CD4-positive, alpha-beta T cell (primary cell): ENCODE results near the gene MAOA. TPM values are rescaled to one million over a fixed set of nuclear protein-coding genes. Genes with fewer than 3 reads are reported as not detected.

Source experiments
- ATAC-seq: fragments of 200-7000 bp; cut with Tn5 transposase; one replicate; pipeline ENCODE4 v1.10.0; 2022; ENCODE audit warnings: mild to moderate bottlenecking; ENCODE audit not compliant: poor library complexity
- CTCF ChIA-PET: fragments of 350-600 bp; sonication (Branson Sonifier 250); formaldehyde crosslinking; loops from one replicate; lab custom pipeline; 2021; ENCODE audit warnings: antibody characterized with exemption, inconsistent platforms; lab: Charles Lee
- POLR2A ChIA-PET: fragments of 350-600 bp; sonication (Branson Sonifier 250); formaldehyde crosslinking; loops from one replicate; lab custom pipeline; 2021; ENCODE audit warnings: antibody characterized with exemption, inconsistent platforms; lab: Charles Lee
- DNase-seq, 14 experiments: peaks; one replicate each; pipeline ENCODE4 v3.0.0-alpha.2; 2013 to 2020; ENCODE audit warnings: mixed read lengths in 2 of 14
- H3K27ac ChIP-seq, 2 donors: one replicate each; pipeline versions ENCODE4 v1.5.1 to v1.7.0; 2013; ENCODE audit warnings: low read length in 2 of 2, low read depth in 1 of 2, mild to moderate bottlenecking in 1 of 2
- H3K27me3 ChIP-seq, 2 experiments: 1 replicate in 1 of 2; 2 replicates in 1 of 2; pipeline versions ENCODE4 v1.6.1 to v1.7.0; 2013; ENCODE audit warnings: low read length in 2 of 2, control low read depth in 1 of 2, mild to moderate bottlenecking in 1 of 2, moderate library complexity in 1 of 2; ENCODE audit not compliant: insufficient read depth in 2 of 2, control insufficient read depth in 1 of 2
- H3K36me3 ChIP-seq: one replicate; pipeline ENCODE4 v1.6.1; 2013; ENCODE audit warnings: low read length, control low read depth; ENCODE audit not compliant: insufficient read depth
- H3K4me1 ChIP-seq: one replicate; pipeline ENCODE4 v1.6.1; 2013; ENCODE audit warnings: low read length, control low read depth; ENCODE audit not compliant: insufficient read depth
- H3K4me3 ChIP-seq: one replicate; pipeline ENCODE4 v1.5.1; 2013; ENCODE audit warnings: mild to moderate bottlenecking, low read length, moderate library complexity
- H3K9me3 ChIP-seq, 2 experiments: 1 replicate in 1 of 2; 2 replicates in 1 of 2; pipeline versions ENCODE4 v1.6.1 to v1.7.0; 2013; ENCODE audit warnings: low read length in 2 of 2, mild to moderate bottlenecking in 2 of 2, control low read depth in 1 of 2, moderate library complexity in 1 of 2; ENCODE audit not compliant: control insufficient read depth in 1 of 2, insufficient read depth in 1 of 2
- H3K27ac Mint-ChIP-seq: one replicate; pipeline ENCODE4 v1.8.0; 2020; ENCODE audit warnings: mixed read lengths
- H3K27me3 Mint-ChIP-seq: one replicate; pipeline ENCODE4 v1.8.0; 2021; ENCODE audit warnings: mixed read lengths
- H3K36me3 Mint-ChIP-seq: one replicate; pipeline ENCODE4 v1.8.0; 2021; ENCODE audit warnings: low read depth, mixed read lengths
- H3K4me1 Mint-ChIP-seq: one replicate; pipeline ENCODE4 v1.8.0; 2021; ENCODE audit warnings: low read depth, mixed read lengths
- H3K4me3 Mint-ChIP-seq: one replicate; pipeline ENCODE4 v1.8.0; 2020; ENCODE audit warnings: mild to moderate bottlenecking, mixed read lengths
- H3K9me3 Mint-ChIP-seq: one replicate; pipeline ENCODE4 v1.8.0; 2020; ENCODE audit warnings: mixed read lengths
- intact Hi-C, 2 experiments: fragments of 100-400 bp; cut with DNase I in 1 of 2; cut with micrococcal nuclease in 1 of 2; formaldehyde crosslinking; loops; one replicate each; pipeline versions ENCODE4 v1.15.1 to v1.9.0; 2023 to 2025; cut with DNase I, micrococcal nuclease
- total RNA-seq, 174 experiments: library from RNA in 2 of 174; stranded (reverse) in 2 of 174; gene quantifications; one replicate each; pipeline ENCODE4 v1.2.3 and lab custom pipeline; 2021 to 2026
- TF ChIP-seq, protein P1 (sequence below): fragments of 200-600 bp; IDR thresholded peaks from one replicate; pipeline ENCODE4 v1.8.0; 2022; ENCODE audit warnings: antibody characterized with exemption, mild to moderate bottlenecking

The MAOA gene
- total RNA-seq, 2 experiments from 2014 or later = not detected

DNA sequence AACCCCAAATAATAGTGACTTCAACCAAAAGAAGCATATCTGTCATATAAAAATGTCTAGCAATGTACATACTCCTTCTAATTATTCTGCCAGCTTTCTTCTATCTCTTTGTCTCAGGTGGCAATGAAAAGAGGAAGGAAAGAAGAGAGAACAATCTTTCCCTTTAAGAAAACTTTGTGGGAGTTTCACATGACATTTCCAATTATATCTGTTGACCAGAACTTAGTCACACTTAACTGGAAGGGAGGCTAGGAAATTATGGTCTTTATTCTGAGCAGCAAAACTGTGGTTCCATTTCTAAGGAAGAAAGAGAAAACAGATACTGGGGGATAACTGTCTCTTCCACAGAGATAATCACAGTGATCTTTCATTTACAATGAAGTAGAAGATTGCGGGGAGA, 12.9 kb upstream of the MAOA start:
- DNase-seq (no peak), ATAC-seq (no peak)
- H3K9me3 Mint-ChIP-seq = no peaks in the 10 kb centered on the region
- TF ChIP-seq, protein P1, sequence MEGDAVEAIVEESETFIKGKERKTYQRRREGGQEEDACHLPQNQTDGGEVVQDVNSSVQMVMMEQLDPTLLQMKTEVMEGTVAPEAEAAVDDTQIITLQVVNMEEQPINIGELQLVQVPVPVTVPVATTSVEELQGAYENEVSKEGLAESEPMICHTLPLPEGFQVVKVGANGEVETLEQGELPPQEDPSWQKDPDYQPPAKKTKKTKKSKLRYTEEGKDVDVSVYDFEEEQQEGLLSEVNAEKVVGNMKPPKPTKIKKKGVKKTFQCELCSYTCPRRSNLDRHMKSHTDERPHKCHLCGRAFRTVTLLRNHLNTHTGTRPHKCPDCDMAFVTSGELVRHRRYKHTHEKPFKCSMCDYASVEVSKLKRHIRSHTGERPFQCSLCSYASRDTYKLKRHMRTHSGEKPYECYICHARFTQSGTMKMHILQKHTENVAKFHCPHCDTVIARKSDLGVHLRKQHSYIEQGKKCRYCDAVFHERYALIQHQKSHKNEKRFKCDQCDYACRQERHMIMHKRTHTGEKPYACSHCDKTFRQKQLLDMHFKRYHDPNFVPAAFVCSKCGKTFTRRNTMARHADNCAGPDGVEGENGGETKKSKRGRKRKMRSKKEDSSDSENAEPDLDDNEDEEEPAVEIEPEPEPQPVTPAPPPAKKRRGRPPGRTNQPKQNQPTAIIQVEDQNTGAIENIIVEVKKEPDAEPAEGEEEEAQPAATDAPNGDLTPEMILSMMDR = no peak
- no peak overlapping the region for H3K27ac Mint-ChIP-seq
- Histone ChIP-seq H3K27ac (no peak overlapping the region), H3K27me3 (no peaks in the 10 kb centered on the region), H3K9me3 (no peaks in the 10 kb centered on the region), H3K4me1 (no peaks in the 10 kb centered on the region), H3K4me3 (no peak overlapping the region), H3K36me3 (no peaks in the 10 kb centered on the region)
- no peaks in the 10 kb centered on the region for H3K4me1 Mint-ChIP-seq
- ChIA-PET CTCF (no interaction called here), POLR2A (no interaction called here)
- no peaks in the 10 kb centered on the region for H3K36me3 Mint-ChIP-seq
- no peak overlapping the region for H3K4me3 Mint-ChIP-seq
- H3K27me3 Mint-ChIP-seq = peaks cover 5% of the 10 kb centered on the region
- intact Hi-C loops = no loop called here

DNA sequence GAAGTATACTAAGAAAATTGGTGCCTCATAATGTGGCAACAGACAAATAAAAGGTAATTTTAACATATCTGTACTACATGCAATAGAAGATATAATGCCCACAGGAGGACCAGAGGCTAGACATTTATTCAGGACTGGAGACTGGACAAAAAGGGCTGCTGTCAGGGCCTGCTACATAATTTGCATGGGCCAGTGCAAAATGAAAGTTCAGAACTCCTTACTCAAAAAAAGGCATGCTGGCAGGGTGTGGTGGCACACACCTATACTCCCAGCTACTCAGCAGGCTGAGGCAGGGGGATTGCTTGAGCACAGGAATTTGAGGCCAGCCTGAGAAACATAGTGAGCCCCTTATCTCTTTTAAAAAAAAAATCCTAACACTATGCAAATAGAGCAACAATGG, 12.4 kb upstream of the MAOA start:
- no peaks in the 10 kb centered on the region for H3K9me3 Mint-ChIP-seq
- ATAC-seq (no peak), DNase-seq (no peak)
- Histone ChIP-seq H3K9me3 (no peaks in the 10 kb centered on the region), H3K4me1 (no peaks in the 10 kb centered on the region), H3K4me3 (no peak overlapping the region), H3K36me3 (no peaks in the 10 kb centered on the region), H3K27ac (no peak overlapping the region), H3K27me3 (no peaks in the 10 kb centered on the region)
- no peak overlapping the region for H3K4me3 Mint-ChIP-seq
- ChIA-PET POLR2A (no interaction called here), CTCF (no interaction called here)
- H3K27ac Mint-ChIP-seq = no peak overlapping the region
- no peaks in the 10 kb centered on the region for H3K36me3 Mint-ChIP-seq
- intact Hi-C loops = no loop called here
- H3K4me1 Mint-ChIP-seq = no peaks in the 10 kb centered on the region
- TF ChIP-seq, protein P1 = no peak
- peaks cover 5% of the 10 kb centered on the region for H3K27me3 Mint-ChIP-seq

DNA sequence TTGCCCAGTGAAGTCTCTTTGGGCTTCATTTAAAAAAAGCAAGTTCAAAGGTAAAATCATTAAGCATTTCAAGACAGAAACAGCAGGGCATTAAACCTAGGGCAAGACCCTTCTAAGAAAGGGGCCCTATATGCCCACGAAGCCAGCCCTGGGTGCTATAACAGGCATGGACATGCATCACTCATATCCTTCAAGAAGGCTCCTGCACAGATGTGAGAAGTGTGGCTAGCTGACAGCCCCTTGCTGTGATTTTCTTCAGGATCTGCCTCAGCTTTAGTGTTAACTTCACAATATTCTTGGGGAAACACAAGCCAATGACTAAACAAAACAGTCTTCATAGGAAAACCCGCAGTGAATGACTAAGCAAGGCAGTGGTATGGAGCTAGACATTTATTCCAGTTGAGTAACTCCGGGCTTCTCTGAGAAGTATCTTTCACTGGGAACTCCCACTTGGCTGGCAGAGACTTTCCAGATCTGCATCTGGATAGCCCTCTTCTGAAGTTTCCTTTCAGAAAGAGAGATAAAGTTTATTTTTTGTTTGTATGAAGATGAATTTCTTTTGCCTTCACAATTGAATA, 11.9 kb upstream of the MAOA start:
- Mint-ChIP-seq H3K9me3 (no peaks in the 10 kb centered on the region), H3K27ac (no peak overlapping the region), H3K4me3 (no peak overlapping the region), H3K36me3 (no peaks in the 10 kb centered on the region), H3K27me3 (peaks cover 5% of the 10 kb centered on the region), H3K4me1 (no peaks in the 10 kb centered on the region)
- TF ChIP-seq, protein P1 = no peak
- Histone ChIP-seq H3K27ac (no peak overlapping the region), H3K4me1 (no peaks in the 10 kb centered on the region), H3K4me3 (no peak overlapping the region), H3K9me3 (no peaks in the 10 kb centered on the region), H3K36me3 (no peaks in the 10 kb centered on the region), H3K27me3 (no peaks in the 10 kb centered on the region)
- intact Hi-C loops = no loop called here
- no peak for ATAC-seq
- POLR2A ChIA-PET = no interaction called here
- peak in 2 of 14 experiments; percentile 19 to 46 for DNase-seq
- CTCF ChIA-PET = no interaction called here
